ENCODE measurements around the gene SIX3.

SIX3 gene

GRCh38 chr2:44931198-44931780, 10.2 kb upstream of the SIX3 start:
- no peak for DNase-seq

- no peak for DNase-seq
Measured at GRCh38 chr2:44932079-44932478, 9.4 kb upstream of the SIX3 start.

- DNase-seq, result no peak
Measured at GRCh38 chr2:44932564-44933392, 8.7 kb upstream of the SIX3 start.

GRCh38 chr2:44933434-44933951, 8.0 kb upstream of the SIX3 start:
- DNase-seq, result no peak

DNA sequence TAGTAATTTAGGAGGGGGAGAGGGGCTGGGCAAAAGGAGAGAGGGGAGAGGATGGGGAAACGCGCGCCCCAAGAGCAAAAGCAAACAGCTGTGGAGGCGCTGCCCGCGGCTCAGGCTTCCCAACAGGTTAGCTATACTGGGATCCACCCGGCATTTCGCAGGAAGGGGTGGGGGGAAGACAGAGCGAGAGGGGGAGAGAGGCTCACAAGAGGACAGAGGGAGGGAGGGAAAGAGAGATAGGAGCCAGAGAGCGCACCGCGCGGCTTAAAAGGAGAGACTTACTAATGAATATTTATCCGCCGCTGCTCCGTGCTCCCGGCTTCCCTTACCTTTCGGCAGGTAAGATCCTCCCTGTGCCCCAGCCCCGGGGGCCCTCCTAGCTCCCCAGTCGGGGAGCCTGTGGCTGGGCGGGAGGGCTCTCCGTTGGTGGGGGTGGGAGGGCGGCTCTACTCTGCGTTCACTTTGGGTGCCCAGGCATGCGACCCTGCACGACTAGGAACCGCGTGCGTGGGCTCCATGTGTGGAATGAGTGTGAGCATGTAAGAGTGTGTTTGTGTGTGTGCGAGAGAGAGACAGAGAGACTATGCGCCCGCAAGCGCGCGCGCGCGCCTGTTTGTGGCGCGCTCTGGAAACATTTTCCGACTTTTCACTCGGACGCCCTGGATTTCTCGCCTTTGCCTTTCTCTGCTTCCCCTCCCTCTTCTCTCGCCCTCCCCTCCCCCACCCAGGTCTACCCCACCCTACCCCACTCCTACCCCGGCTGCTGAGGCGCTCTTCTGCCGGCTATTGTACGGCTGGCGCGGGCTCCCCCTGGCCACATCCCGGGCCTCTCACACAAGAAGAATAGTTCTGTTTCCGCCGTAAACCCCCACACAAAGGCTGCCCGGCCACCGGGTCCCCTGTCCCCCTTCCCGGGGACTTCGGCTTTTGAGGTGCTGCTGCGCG, 7.2 kb upstream of the SIX3 start:
- DNase-seq, result no peak

- DNase-seq, result no peak
Measured at GRCh38 chr2:44934983-44935728, 6.3 kb upstream of the SIX3 start.

- DNase-seq, result no peak
Measured at GRCh38 chr2:44935729-44936098, 5.8 kb upstream of the SIX3 start.

DNA sequence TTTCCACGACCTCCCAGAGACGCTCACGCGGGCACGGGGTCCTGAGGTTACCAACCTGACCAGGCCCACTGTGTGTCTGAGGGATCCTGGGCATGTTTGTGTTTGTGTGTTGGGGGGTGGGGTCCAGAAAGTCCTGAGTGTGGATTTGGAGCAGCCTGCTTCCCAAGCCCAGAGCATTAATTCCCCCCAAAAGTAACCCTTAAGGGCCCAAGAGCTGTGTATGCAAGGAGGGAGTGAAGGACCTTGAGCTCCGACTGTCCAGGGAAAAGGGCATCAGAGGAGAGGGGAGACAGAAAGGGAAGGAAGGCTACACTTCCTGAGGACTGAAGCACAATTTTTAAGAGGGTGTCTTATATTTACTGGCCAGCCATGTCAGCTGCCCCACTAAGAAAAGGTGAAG, 5.2 kb upstream of the SIX3 start:
- no peak for DNase-seq

DNA sequence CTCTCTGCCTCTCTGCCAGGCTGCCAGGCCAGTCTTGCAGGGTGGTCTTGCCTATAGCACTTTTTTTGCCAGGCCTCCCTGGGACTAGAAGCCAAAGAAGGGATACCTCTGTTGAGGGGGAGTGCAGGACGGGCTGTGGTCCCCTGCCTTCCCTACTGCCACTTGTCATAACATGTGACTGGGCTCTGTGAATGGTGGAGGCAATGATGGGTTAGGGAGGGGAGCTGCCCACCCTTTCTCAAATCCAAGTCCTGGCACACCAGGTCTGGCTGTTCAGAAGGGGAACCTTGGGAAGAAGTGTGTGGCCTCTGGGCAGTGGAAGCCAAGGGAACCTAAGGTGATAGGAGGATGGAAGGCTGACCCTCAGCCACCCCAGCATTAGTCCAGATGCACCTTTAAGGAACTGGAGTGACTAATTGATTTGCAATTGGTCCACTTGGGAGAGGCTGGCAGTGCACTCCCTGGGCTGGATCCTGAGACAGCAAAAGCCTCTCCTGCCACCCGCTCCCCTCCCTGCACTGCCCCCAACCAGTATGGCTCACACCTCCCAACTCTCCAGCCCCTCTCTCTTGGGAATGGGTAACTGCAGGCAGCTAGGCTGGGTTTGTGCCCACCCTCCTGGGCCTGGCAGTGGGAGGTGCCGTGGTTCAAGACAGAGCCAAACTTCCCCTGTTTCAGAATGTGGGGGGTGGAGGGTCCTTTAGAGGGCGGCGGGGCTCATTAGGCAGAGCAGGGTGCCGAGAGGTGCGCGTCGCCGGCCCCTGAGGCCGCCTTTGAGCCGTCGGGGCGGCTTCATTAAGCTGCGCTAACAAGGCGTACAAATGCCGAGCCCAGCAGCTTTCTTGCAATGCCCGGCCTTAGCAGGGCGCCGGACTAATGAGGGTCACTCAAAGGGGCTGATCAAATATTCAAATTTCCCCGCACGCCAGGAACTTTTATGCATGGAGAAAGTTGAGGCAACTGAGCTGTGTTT, 4.5 kb upstream of the SIX3 start:
- no peak for DNase-seq

DNA sequence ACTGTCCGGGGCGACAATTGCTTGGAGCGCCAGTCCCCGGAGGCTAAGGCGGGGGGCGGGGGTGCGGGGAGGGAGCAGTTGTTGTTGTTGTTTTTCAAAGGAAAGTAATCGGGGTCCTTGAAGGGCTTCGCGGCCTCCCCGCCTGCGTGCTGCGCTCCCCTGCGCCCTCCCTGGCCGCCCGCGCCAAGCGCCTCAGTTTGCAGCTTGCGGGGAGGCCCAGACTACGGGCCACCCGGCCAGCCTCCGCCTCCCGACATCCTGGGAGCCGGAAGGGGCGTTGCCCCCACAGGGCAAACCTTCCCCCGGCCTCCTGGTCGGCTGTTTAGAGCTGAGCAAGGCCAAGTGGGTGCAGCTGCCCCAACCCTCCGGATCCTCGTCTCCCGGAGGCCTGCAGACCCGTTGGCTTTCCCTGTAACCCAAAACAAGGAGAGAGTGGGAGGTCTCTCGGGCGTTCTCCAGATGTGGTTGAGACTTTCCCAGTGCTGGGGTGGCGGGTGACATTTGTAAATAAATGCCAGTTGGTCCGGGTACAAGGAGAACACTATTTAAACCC, 3.7 kb upstream of the SIX3 start:
- no peak for DNase-seq

DNA sequence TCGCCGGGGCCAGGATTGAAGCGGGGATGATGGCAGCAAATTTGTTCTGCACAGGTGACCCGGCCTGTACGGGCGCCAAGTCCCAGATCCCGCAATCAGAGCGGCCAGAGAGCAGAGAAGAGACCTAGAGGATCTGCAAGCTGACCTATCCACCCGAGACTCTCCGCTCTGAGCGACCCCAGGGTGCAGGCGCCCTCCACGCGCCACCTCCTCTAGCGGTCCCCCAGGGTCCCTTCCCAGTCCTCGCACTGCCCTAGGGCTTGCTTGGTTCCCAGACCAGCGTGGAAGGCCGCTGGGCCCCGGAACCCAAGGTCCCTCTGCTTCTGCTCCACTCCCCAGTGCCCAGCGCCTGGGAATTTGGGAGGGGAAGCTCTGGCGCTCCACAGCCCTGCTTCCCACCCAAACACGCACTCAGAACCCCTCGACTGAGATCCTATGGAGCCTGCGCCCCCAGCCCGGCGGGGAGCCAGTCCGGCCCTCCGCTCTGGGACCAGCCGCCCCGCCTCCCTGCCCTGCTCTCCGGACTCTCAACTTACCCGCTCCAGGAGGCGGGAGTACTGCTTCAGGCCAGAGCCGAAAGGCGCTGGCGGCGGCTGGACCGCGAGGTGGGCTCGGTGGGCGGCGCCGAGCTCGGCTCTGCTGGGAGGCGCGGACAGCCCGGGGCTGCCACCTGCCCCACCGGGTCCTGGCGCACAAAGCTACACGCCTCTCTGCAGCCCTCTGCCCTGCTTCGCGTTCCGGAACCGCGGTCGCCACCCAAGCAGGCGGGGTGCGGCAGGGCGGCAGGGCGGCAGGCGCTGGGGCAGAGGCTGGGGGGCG, 3.0 kb upstream of the SIX3 start:
- DNase-seq, result no peak

DNA sequence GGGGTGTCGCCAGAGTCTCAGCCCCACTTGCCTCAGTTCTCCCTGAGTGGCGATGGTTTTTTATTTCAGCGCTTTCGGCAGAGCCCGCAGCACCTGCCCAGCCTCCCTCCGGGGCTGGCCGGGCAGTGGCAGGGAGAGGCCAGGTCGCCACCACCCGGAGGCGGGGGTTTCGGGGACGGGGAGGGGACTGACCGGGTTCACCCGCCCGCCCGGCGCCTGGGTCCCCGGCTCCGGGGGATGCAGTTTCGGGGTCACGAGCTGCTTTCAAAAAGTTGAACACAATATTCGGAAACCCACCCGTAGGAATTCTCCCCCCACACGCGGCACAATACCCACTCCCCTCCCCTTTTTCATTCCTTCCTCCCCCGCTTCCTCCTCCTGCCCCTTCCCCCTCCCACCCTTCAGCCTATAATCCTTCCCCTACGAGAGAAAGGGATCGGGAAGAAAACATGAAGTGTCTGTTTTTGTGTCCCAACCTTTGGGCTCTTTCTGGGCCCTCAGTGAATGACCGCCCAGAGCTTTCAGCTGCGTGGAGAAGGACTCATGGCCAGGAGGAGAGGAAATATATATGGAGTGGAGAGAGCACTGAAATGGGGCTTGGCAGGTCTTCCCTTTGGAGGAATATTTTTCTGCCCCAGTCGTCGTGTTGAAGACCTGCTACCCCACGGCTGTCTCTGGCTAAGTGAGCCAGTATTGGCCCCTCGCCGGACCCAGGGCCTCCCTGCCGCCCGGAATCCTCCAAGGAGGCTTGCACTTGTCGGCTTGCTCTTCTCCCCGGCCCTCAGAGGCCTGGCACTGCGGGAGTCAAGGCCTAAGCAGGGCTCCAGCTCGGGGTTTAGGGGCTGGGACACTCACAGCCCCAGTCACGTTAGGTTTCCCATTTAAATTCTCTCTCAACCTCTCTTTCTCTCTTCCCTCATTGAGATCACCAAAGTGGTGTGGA, 2.1 kb upstream of the SIX3 start:
- no peak for DNase-seq

DNA sequence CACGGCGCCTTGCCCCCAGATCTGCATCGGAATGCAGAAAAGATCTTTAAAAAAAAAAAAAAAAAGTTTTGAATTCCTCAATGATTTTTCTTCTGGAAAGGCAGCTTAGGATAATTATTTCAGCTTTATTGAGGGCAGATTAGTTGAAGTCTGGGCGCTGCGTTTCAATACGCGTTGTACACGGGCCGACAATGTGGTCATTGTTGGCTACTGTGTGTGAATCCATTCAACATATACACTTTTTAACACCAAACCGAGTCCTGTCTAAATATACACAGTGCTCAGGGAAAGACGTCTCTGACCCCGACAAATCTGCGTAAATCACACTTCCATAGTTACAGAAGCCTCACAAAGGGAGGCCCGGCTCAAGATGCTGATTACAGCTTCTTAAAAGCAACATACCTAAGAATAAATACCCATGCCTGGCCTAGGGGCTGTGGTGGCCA, 1.4 kb upstream of the SIX3 start:
- DNase-seq, result no peak

DNA sequence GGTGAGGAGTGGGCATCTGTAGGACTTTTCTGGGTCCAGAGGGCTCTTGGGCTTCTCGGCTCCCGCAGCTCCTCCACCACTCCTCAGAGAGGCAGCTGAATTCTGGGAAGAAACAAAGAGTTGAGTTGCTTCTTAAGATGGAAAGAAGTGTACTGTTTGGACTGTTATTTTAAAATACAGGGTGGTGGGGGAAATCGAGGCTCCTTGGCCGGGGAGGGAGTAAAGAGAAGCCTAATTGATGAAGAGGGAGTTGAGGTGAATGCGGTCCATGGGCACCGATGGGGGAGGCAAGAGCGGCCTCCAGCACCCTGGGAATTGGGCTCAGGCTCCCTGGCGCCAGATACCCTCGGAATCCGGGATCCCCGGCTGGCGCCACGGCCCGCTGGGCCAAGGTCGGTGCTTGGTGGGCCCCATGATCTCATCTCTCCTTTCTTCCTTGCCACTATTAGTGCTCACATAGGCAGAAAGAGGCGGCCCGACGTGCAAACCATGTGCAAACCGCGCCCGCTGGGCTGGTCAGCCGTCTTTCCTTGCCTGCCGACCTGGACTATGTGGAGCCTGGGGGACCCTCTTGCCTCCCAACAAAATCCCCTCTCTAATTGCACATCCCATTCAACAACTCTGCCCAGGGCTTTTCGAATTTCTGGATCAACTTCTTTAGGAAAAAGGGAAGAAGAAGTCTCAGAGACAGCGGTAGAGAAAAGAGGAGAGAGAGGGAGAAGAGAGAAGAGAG, 604 bp upstream of the SIX3 start:
- no peak for DNase-seq

DNA sequence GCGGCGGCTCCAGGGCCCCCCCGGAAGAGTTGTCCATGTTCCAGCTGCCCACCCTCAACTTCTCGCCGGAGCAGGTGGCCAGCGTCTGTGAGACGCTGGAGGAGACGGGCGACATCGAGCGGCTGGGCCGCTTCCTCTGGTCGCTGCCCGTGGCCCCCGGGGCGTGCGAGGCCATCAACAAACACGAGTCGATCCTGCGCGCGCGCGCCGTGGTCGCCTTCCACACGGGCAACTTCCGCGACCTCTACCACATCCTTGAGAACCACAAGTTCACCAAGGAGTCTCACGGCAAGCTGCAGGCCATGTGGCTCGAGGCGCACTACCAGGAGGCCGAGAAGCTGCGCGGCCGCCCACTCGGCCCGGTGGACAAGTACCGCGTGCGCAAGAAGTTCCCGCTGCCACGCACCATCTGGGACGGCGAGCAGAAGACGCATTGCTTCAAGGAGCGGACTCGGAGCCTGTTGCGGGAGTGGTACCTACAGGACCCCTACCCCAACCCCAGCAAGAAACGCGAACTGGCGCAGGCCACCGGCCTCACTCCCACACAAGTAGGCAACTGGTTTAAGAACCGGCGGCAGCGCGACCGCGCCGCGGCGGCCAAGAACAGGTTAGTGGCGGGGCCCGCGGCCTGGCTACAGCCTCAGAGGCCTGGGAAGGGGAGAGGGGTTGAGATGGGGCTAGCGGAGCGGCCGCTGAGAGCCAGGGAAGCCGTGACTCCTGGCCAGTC, 965 bp downstream of the SIX3 start:
- no peak for DNase-seq

GRCh38 chr2:44943031-44943692, 1.7 kb downstream of the SIX3 start:
- no peak for DNase-seq

- no peak for DNase-seq
Measured at GRCh38 chr2:44943693-44944101, 2.2 kb downstream of the SIX3 start.

Measured in NCI-H1436 (cell line).